NCI-H526 (cell line): ENCODE data around the gene CDH13.

Source experiments
- DNase-seq, 2 experiments: peaks; one replicate each; lab custom pipeline; 2025; lab: John Stamatoyannopoulos, UW

Gene CDH13

DNA sequence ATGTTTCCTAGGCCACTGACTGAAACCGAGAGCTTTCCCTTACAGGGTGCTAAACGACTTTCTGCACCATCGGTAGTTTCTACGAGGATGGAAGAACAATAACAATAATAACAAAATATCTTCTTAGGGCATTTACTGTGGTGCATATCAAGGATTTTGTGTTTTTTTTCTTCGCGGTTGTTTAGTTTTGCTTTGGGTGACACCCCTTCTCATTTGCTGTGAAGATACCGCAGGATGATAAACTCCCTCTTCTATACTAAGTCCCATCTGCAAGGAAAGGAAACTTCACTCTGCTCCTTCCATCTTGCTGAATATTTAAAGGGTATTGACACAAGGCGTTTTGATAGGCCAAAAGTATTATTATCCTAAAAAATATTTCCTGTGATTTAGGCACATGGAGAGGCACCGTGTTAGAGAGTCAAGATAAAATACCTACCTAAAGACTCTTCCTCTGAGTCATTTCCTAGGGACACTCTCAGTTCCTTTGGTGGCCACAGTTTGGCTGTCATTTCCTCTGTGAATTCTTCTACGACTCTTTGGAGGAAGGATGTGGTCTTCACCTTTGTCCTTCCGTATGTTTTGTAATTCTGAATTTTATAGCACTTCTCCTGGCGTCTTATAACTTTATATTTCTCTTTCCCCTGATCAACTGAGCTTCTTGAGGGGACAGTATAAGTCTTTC, 318.8 kb downstream of the CDH13 start:
- DNase-seq = no peak

DNA sequence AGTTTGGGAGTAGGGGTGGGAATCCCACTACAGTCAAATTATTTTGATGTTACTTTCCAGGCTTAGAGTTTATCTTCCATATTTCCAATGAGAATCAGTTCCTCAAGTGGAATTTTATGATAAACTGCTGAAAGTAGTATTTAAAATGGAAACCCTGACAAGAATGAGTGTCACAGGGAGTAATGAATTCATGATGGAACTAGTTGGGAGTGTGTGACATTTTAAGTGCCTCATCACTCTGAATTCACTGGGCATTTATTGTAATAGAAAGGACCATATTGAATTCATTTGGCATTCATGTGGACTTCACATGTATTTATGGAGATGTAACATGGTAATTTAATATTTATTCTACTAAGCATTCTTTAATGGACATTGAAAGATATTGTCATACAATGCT, 320.9 kb downstream of the CDH13 start:
- DNase-seq = no peak

DNA sequence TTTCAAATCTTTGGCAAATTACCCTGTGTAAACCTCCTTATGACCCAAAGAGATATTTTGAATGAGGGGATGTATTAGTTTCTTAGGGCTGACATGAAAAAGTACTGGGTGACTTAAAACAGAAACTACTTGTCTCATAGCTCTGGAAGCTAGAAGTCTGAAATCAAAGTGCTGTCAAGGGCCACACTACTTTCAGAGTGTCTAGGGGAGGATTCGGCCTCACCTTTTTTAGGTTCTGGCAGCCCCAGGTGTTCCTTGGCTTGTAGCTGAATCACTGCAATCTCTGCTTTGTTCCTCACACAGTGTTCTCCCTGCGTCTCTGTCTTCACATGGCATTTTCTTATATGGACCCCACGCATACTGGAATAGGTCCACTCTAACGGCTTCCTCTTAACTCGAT, 322.2 kb downstream of the CDH13 start:
- DNase-seq = no peak

DNA sequence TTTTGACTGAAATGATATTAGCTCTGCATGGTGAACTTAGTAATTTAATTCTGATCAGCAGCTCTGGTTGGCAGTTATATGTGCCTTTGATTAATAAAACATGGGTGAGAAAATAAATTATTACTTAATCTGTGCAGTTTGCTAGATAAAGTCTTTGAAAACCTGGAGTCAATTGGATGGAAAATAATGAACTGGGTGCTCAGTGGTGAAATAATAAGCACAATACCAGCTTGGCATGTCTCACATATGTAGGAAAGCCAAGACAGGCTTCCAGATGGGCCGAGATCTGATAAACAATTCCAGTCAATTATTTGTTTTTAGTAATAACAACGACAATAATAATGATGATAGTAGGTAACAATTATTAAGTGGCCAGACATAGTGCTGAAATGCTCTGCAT, 326.7 kb downstream of the CDH13 start:
- DNase-seq = no peak

DNA sequence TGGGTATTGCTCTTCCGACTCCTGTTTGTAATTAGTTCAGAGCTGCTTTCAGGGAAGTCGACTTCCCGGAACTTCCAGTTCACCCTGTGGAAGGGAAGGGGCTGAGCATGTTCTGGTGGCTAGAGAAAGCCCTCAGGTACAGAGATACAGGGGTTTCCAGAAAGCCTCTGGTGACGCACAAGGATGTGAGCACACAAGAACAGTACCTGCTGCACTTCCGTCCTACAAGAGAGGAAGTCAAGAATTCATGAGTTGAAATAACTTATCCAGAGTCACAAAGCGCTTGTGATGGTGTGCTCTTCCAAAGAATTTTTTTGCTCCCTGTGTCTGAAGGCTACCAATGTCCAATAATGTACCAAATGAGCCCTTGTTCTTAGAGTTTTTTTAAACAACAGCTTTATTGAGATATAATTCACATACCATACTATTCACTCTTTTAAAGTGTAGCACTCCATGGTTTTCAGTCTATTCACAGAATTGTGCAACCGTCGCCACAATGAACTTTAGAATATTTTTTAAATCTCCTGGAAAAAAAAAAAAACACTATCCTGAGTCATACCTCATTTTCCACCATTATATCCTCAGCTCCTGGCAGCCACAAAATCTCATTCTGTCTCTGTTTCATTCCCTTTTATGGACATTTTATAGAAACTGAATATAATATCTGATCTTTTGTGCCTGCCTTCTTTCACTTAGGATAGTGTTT, 327.6 kb downstream of the CDH13 start:
- no peak for DNase-seq

DNA sequence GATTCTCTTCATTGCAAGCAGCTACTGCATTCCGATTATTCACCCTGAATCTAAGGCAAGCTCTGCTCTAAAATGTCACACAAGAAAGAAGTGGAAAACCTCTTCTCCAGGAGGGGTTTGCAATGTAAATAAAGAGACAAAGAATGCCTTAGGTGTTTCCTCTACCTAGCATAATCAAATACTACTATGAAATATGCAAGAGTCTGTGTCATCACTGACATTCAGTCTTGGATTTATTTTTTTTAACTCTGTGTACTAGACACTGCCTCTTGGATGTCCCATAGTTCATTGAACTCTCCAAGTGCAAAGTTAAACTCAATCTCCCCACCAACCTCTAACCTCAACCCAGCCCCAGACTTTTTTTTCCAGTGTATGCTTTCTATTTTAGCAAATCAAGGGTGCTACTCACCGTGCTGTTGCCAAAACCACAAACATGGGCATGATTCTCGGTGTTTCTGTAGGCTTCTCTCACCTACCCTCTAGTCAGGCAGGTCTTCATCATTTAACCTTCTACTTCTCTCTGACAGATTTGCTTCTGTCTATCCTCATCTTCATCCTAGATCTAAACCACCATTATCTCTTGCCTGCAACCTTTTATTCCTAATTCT, 329.1 kb downstream of the CDH13 start:
- no peak for DNase-seq

DNA sequence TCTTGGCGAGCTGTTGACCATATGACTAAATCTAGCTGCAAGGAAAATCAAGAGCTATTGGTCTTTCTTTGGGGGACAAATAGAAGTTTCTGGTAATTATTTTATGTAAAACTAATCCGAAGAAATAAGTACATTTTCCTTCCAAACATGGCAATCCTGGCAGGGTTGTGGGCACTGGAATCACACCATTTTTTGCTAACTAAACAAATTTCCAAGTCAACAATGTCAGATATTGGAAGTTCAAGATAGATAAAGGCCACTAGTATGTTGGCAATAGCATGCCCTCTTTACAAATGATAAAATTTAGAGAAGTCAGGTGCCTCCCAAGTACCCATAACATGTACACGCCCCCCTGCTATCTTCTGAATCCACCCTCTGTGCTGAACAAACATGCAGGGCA, 330.4 kb downstream of the CDH13 start:
- no peak for DNase-seq

DNA sequence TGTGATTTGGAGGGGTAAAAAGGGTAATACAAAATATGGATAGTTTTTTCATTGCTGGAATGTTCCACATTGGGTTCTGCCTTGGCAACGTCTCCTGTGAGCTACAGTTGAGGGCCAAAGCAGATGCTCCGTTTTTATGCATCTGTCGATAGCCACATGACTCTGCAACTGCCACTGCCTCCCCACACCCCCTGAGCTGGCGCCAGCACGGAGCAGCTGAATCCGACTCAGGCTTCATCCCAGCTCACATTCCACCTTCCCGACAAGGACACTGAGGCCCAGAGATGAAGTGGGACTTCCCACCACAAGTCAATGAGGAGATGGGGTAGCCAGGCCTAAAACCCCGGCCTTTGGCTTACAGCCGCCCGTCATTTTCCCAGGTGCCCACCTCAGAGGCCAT, 334.1 kb downstream of the CDH13 start:
- no peak for DNase-seq

DNA sequence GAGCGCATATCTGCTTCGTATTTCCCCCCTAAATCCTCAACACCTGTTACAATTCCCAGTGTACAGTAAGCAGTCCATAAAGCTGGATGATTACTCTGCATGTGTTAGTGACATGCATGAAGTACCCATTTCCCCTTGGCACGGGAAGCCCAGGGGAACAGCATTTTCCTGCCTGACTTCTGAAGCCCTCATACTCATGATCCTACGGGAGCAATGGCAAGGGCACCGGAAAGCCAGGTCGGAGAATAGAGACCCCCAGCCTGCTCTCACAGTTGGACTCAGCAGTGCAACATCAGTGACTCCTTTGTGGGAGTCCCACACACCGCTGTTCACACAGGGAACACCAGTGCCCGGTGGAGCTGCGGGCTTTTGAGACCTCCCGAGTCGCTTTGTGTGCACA, 336.9 kb downstream of the CDH13 start:
- no peak for DNase-seq

DNA sequence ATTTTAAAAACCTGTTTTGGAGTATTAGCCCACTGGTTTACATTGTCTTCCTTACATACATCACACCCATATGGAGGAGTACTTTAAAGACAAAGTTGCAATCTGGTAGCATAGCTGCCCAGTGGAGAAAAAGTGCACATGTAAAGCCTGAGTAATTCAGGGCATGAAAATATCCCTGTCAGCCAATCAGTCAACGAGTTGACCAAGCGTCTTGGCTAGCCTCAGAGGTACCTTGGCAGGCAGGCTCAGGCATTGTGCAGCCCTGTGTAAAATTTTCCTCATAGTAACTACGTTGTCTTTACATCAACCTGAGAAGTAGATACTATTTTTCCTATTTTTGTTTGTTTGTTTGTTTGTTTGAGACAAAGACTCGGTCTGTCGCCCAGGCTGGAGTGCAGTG, 339.0 kb downstream of the CDH13 start:
- no peak for DNase-seq

DNA sequence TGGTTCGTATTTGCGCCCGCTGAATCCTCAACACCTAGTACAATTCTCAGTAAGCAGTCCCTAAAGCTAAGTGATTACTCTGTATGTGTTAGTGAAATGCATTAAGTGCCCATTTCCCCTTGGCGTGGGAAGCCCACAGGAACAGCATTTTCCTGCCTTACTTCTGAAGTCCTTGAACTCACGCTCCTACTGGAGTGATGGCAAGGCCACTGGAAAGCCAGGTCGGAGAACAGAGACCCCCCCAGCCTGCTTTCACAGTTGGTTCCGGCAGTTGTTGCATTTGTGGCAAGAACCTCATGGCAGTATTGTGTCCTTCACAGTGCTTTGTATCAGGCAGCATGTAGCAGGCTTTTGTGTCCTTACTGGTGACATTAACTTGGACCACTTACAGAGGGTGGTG, 340.7 kb downstream of the CDH13 start:
- no peak for DNase-seq

DNA sequence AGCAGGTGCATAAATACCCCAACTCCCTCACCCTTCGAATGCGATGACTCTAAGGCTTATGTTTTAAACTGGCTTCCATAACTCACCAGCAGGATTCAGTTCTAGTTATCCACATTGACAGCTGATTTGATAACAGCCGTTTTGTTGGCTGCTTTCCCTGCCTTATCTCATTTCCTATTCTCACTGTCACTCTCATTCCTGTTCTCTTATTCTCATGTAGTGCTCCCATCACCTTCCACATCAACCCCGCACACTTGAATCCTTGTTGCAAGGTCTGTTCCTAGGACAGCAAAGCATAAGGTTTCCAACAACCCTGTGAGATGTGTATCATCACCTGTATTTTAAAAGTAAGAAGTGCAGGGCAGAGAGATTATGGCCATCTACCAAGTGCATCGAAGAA, 344.4 kb downstream of the CDH13 start:
- no peak for DNase-seq

DNA sequence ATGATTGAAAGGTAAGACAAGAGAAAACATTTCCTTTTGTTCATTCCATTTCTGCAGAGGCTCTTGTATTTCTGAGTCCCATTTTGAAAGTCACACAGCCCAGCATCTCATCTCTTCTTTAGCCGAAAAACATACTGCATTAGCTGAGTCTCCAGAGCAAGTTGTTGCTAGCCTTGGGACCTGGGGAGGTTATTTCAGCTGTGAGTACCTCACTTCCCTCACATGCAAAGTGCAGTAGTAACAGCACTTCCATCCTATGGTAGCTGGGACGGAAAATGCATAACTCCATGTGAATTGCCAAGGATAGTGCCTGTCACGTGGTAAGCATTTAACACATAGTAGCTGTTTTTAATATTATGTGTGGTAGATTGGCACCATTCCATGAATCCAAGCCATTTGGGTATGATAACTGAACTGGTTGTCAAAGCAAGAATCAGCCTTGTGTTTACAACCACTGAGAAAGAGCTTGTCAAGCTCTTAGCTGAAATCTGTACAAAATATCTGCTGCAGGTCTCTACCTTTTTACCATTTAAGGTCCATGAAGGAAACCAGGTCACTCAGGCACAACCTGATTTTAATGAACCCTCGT, 345.7 kb downstream of the CDH13 start:
- DNase-seq = no peak

DNA sequence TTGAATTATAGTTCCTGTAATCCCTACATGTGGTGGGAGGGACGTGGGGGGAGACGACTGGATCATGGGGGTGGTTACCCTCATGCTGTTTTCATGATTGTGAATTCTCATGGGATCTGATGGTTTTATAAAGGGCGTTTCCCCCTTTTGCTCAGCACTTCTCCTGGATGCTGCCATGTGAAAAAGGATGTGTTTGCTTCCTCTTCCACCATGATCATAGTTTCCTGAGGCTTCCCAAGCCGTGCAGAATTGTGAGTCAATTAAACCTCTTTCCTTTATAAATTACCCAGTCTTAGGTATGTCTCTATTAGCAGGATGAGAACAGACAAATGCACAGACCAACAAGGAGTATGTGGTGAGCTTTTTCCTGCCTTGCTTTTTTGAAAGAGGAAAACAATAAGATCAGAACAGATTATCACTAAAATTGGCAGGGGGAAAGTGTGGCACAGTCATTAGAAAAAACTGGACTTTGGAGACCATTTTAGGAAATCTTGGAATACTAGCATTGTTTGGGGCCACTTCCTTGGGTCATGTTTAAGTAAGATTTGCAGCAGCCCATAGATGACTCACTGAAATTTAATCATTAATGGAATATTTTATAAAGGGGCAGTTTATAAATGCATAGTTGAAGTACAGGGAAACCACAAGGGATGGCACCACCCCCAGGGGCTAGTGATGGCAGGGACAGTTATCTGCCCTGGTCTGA, 352.8 kb downstream of the CDH13 start:
- no peak for DNase-seq

DNA sequence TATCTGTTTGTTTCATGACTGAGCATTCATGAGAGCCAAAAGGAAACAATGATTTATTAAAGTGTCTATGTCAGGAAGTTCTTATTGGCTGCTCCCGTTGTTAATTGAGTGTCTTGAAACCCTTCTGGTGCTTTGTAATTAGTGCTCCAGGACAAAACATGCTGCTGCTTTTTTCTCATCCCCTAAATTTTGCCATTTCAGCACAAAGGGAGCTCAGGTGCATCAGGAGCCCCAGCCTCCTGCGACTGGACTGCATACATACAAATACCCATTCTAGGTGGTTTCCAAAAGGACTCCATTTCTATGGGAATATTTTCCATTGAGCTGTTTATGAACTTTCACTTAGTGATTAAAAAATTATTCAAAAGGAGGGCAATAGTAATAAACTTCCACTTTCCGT, 354.0 kb downstream of the CDH13 start:
- DNase-seq = no peak

DNA sequence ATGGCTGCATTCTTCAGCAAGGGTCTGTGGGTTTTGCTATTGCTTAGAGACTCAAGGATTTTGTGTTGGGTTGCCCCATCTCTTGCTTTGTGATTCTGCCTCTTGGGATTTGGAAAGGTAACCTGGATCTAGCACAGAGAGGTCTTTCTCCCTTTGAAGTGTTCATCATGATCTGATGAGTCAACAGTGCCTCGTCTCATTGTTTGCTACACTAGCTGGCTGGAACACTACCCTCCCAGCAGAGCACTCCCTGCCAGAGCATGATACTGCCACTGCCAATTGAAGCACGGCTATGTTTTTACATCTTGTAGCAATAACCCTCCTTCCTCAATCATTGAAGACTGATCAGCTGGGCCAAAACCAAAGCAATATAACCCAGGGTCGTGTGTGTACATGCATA, 361.0 kb downstream of the CDH13 start:
- no peak for DNase-seq

DNA sequence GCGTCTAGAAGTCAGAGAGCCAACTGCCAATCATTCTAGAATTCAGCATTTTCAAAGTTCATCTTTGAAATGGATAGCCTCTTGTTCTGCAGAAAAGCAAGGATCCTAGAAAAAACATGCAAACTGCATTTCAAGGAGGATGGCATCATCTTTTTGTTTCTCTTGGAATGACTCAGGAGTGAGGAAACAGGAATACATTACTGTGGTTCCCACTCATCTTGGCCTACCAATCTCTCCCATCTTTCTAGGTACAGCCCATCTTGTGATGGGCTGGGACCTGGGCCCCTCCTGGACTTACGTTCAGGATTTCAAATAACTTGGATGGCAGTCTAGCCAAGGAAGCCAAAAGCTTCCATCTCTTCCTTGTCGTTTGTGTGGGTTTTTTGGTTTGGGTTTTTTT, 363.4 kb downstream of the CDH13 start:
- DNase-seq = no peak

DNA sequence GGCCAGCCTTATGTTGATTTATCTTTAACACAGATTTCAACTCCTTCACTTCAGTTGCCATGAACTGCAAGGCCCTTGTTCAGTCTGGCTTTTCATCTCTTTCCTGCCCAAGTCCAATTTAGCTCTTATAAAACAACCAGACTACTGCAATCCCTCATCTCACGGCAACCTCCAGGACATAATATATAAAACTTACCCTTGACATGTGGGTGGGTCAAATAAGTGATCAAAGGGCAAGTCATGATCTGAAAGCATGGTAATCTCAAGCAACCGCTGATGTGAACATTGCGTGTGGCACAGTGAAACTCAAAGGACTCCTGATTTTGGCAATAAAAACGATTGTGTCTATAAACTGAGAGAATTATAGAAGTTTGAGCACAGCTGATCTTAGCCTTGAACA, 364.6 kb downstream of the CDH13 start:
- no peak for DNase-seq

DNA sequence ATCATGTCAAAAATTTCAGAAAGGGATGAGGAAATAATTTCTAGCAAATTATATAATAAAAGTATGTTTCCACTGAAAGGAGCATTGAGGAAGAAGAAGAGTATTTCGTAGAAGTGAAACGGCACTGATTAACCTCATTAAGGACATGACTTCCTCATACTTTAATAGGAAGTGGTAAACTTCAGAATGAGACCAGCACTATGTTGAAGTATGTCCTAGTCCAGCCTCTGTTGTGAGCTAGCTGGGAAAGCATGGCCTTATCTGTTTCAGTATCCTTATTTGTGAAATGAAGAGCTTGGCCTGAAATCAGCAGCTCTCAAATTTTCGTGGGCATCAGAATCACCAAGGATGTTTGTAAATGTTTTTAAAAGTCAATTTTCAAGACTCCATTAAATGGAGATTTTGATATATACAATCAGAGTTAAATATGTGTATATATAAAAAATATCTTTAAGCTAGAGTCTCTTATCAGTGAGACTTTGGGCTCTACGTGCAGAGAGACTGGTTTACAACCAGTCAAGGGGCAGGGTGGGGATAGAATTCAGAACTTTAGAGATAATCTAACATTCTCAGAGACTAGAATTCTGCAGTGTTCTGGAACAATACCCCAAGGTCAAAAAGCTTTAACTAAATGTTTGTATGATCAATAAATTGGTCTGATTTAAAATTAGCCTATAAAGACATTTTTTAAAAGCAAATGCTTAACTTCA, 365.4 kb downstream of the CDH13 start:
- no peak for DNase-seq

DNA sequence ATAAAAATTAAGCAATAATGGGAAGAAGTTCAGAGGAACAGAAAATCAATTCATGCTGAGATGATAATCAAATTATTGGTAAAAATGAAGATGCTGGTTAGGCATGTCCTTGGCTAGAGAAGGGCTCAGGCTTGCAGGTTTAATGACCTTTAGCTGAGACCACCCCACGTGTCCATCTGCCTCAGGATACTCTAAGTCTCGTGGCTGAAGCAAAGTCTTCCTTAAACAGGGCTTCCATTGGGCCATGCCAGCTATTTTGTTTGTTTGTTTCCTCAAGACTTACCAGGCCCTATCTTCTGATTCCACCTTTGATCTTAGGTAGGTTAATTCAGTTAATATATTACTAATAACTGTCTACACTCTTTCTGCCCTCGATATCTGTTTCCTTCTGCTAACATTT, 366.0 kb downstream of the CDH13 start:
- no peak for DNase-seq

DNA sequence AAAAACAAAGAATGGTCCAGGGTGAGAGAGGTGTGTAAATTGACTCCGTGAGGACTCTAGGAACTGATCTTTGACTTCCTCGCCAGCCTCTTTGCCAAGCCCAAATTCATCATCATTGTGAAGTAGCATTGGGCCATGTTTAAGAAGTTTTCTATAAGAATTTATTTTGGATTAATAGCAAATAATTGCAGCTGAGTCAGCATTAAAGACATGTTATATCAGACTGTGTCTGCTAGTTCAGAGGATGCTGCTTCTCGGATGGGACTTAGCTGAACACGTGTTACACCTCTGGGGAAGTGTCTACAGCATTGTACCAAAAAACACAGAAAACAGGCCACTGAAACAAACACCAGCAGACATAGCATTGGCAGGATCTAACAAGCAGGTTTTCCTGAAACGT, 366.6 kb downstream of the CDH13 start:
- DNase-seq = no peak

DNA sequence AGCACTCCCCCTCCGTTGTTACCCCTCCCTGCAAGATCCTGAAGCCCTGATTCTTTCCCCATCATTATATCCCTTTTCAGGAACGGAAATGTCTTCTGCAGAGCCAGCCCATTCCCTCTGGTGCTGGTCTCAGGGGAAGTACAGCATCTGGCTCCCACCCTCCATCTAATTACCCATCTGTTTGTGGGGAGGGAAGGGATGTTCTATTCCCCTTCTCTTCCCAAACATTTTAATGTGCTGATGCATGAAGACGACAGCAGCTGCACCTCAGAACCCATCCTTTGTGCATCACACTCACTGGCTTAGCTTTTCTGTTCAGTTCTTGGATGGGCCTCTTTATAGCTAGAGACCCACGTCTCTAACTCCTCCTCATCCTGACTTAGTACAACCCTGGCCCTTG, 367.2 kb downstream of the CDH13 start:
- DNase-seq = no peak
